Keratinocyte (primary cell): ENCODE results near the gene CLNK. TPM values are rescaled to one million over a fixed set of nuclear protein-coding genes. Genes with fewer than 3 reads are reported as not detected.

ENCODE experiments used
- DNase-seq: peaks from one replicate; pipeline ENCODE4 v3.0.0-alpha.2; 2011; ENCODE audit warnings: low read depth, missing footprints, low spot score
- FAIRE-seq: peaks from 2 replicates; lab custom pipeline; 2011; peaks lifted over from hg19 to GRCh38; lab: Jason Lieb, UNC
- H2AFZ ChIP-seq: 2 replicates; pipeline ENCODE4 v1.6.0; 2012; ENCODE audit warnings: low read length, control low read depth, inconsistent platforms; ENCODE audit not compliant: control insufficient read depth
- H3K27ac ChIP-seq: 2 replicates; pipeline ENCODE4 v1.5.1; 2011; ENCODE audit warnings: low read length; ENCODE audit not compliant: control insufficient read depth, insufficient read depth
- H3K27me3 ChIP-seq: 3 replicates; pipeline ENCODE4 v1.6.0; 2011; ENCODE audit warnings: low read length; ENCODE audit not compliant: control insufficient read depth, insufficient read depth; ENCODE audit errors: extremely low read depth
- H3K36me3 ChIP-seq, 2 experiments: 2 replicates in 1 of 2; 3 replicates in 1 of 2; pipeline ENCODE4 v1.5.1; 2011; ENCODE audit warnings: low read length in 2 of 2, mild to moderate bottlenecking in 1 of 2; ENCODE audit not compliant: control insufficient read depth in 2 of 2, insufficient read depth in 2 of 2; ENCODE audit errors: extremely low read depth in 1 of 2
- H3K4me1 ChIP-seq: 3 replicates; pipeline ENCODE4 v1.5.1; 2011; ENCODE audit warnings: low read length; ENCODE audit not compliant: control insufficient read depth, insufficient read depth; ENCODE audit errors: extremely low read depth
- H3K4me2 ChIP-seq: 3 replicates; pipeline ENCODE4 v1.6.0; 2011; ENCODE audit warnings: low read depth, low read length; ENCODE audit not compliant: control insufficient read depth, insufficient read depth; ENCODE audit errors: extremely low read depth
- H3K4me3 ChIP-seq, 3 experiments: fragments of 200-600 bp in 1 of 3; sonication (generic) in 1 of 3; 2 replicates in 2 of 3; 3 replicates in 1 of 3; pipeline ENCODE4 v1.5.1; 2011 to 2016; ENCODE audit warnings: low read length in 3 of 3, mild to moderate bottlenecking in 3 of 3, control low read depth in 2 of 3, inconsistent platforms in 1 of 3, low read depth in 1 of 3, mixed read lengths in 1 of 3, mixed run types in 1 of 3, moderate library complexity in 1 of 3; ENCODE audit not compliant: control insufficient read depth in 2 of 3, insufficient read depth in 2 of 3; ENCODE audit errors: extremely low read depth in 1 of 3
- H3K79me2 ChIP-seq: 2 replicates; pipeline ENCODE4 v1.6.0; 2012; ENCODE audit warnings: low read length; ENCODE audit not compliant: control insufficient read depth, insufficient read depth
- H3K9ac ChIP-seq: 3 replicates; pipeline ENCODE4 v1.6.0; 2011; ENCODE audit warnings: low read length; ENCODE audit not compliant: control insufficient read depth, insufficient read depth; ENCODE audit errors: extremely low read depth
- H3K9me1 ChIP-seq: 3 replicates; pipeline ENCODE4 v1.6.0; 2011; ENCODE audit warnings: low read length; ENCODE audit not compliant: control insufficient read depth, insufficient read depth; ENCODE audit errors: extremely low read depth
- H3K9me3 ChIP-seq: 2 replicates; pipeline ENCODE4 v1.5.1; 2012; ENCODE audit warnings: low read depth, low read length; ENCODE audit not compliant: control insufficient read depth
- H4K20me1 ChIP-seq: 3 replicates; pipeline ENCODE4 v1.6.0; 2011; ENCODE audit warnings: low read length; ENCODE audit not compliant: control insufficient read depth, insufficient read depth; ENCODE audit errors: extremely low read depth
- CTCF ChIP-seq, 3 experiments: IDR thresholded peaks in 1 of 3; conservative IDR thresholded peaks in 1 of 3; optimal IDR thresholded peaks in 1 of 3; 2 replicates in 2 of 3; 3 replicates in 1 of 3; pipeline versions ENCODE3 to v1.5.1; 2011; ENCODE audit warnings: low read length in 3 of 3, mild to moderate bottlenecking in 3 of 3, moderate library complexity in 2 of 3, control low read depth in 1 of 3, inconsistent platforms in 1 of 3; ENCODE audit not compliant: insufficient read depth in 2 of 3; ENCODE audit errors: extremely low read depth in 1 of 3
- EZH2 ChIP-seq: IDR thresholded peaks from one replicate; pipeline ENCODE4 v1.6.1; 2012; ENCODE audit warnings: inconsistent platforms, mild to moderate bottlenecking, low read length, moderate library complexity
- dilution Hi-C: fragments of 300-500 bp; cut with MboI; formaldehyde crosslinking; loops from one replicate; pipeline ENCODE4 v1.7.0; 2020; ENCODE audit warnings: low sequenced_read_pairs; ENCODE audit not compliant: extremely low pct_ligation_motif_present
- polyA plus RNA-seq, 5 experiments: library from polyadenylated mRNA; depleted of rRNA in 3 of 5; stranded (reverse) in 3 of 5; stranded (forward) in 1 of 5; unstranded in 1 of 5; fragments of >200 nt; gene quantifications; 1 replicate in 1 of 5; 2 replicates in 3 of 5; 3 replicates in 1 of 5; pipeline versions ENCODE4 v1.2.1 to v1.2.3, GENCODE V29; 2011 to 2012; ENCODE audit warnings: missing spikeins in 2 of 5, low read depth in 1 of 5, low replicate concordance in 1 of 5

Gene CLNK
- polyA plus RNA-seq, 1 donor (not counting 4 experiments of a cell fraction or from before 2014, with no cell fraction given) = not detected

GRCh38 chr4:10529291-10530136 is 155.1 kb downstream of the CLNK start:
- no peaks in the 10 kb centered on the region for H3K9me1 ChIP-seq
- H3K4me2 ChIP-seq = no peak overlapping the region
- no peak overlapping the region for H3K4me3 ChIP-seq
- H3K9me3 ChIP-seq = no peaks in the 10 kb centered on the region
- H3K27me3 ChIP-seq = no peaks in the 10 kb centered on the region
- no peaks in the 10 kb centered on the region for H3K36me3 ChIP-seq
- DNase-seq = no peak
- H3K4me1 ChIP-seq = peaks cover 34% of the 10 kb centered on the region
- dilution Hi-C loops = no loop called here
- FAIRE-seq = peak; percentile 67
- H3K27ac ChIP-seq = no peak overlapping the region
- H3K79me2 ChIP-seq = no peaks in the 10 kb centered on the region
- H3K9ac ChIP-seq = no peak overlapping the region
- no peaks in the 10 kb centered on the region for H4K20me1 ChIP-seq
- peak overlapping the region; percentile 1 for H2AFZ ChIP-seq
- TF ChIP-seq CTCF (optimal IDR thresholded peaks at IDR 0.05 in 1 of 3, IDR thresholded peaks at IDR 0.05 in 1 of 3, conservative IDR thresholded peaks at IDR 0.05 in 1 of 3; ENCODE audit: extremely low read depth in 1 of 3, insufficient read depth in 2 of 3, low read length in 3 of 3) (no peak), EZH2 (no peak)

- TF ChIP-seq EZH2 (no peak), CTCF (optimal IDR thresholded peaks at IDR 0.05 in 1 of 3, IDR thresholded peaks at IDR 0.05 in 1 of 3, conservative IDR thresholded peaks at IDR 0.05 in 1 of 3; ENCODE audit: extremely low read depth in 1 of 3, insufficient read depth in 2 of 3, low read length in 3 of 3) (no peak)
- peak; percentile 65 for DNase-seq
- H3K27ac ChIP-seq = peak overlapping the region; percentile 63
- H3K4me3 ChIP-seq = no peak overlapping the region
- H4K20me1 ChIP-seq = no peaks in the 10 kb centered on the region
- no peaks in the 10 kb centered on the region for H3K36me3 ChIP-seq
- H3K9me1 ChIP-seq = no peaks in the 10 kb centered on the region
- no peaks in the 10 kb centered on the region for H3K9me3 ChIP-seq
- H2AFZ ChIP-seq = no peak overlapping the region
- H3K9ac ChIP-seq = peak overlapping the region; percentile 1
- no peaks in the 10 kb centered on the region for H3K27me3 ChIP-seq
- dilution Hi-C loops = no loop called here
- peak overlapping the region; percentile 63 for H3K4me2 ChIP-seq
- peaks cover 34% of the 10 kb centered on the region for H3K4me1 ChIP-seq
- H3K79me2 ChIP-seq = no peaks in the 10 kb centered on the region
- FAIRE-seq = no peak
Observed at GRCh38 chr4:10527438-10527837, 157.1 kb downstream of the CLNK start.
